Liver (tissue), 9 donors: Measurements from ENCODE around the gene SOX6. TPM values are rescaled to one million over a fixed set of nuclear protein-coding genes. Genes with fewer than 3 reads are reported as not detected.

Source experiments
- DNase-seq: peaks from one replicate; pipeline ENCODE4 v3.0.0-alpha.2; 2017; ENCODE audit warnings: low spot score
- H3K27ac ChIP-seq, 2 donors: one replicate each; pipeline ENCODE4 v1.7.0; 2013; ENCODE audit warnings: inconsistent platforms in 2 of 2, low read length in 2 of 2, control low read depth in 1 of 2, low read depth in 1 of 2, mild to moderate bottlenecking in 1 of 2
- H3K27me3 ChIP-seq, 4 donors: one replicate each; pipeline versions ENCODE4 v1.6.1 to v1.7.0; 2013; ENCODE audit warnings: low read length in 3 of 4, inconsistent platforms in 1 of 4, mild to moderate bottlenecking in 1 of 4, moderate library complexity in 1 of 4; ENCODE audit not compliant: control insufficient read depth in 4 of 4, insufficient read depth in 4 of 4
- H3K36me3 ChIP-seq, 4 donors: one replicate each; pipeline versions ENCODE4 v1.6.1 to v1.7.0; 2013; ENCODE audit warnings: low read length in 3 of 4, mild to moderate bottlenecking in 3 of 4, low read depth in 1 of 4, moderate library complexity in 1 of 4; ENCODE audit not compliant: control insufficient read depth in 4 of 4, insufficient read depth in 3 of 4
- H3K4me1 ChIP-seq, 4 donors: one replicate each; pipeline versions ENCODE4 v1.6.1 to v1.7.0; 2013; ENCODE audit warnings: low read length in 3 of 4, mild to moderate bottlenecking in 3 of 4, moderate library complexity in 1 of 4; ENCODE audit not compliant: control insufficient read depth in 4 of 4, insufficient read depth in 4 of 4
- H3K4me3 ChIP-seq, 3 donors: one replicate each; pipeline versions ENCODE4 v1.6.1 to v1.7.0; 2013; ENCODE audit warnings: low read length in 3 of 3, control low read depth in 1 of 3, low read depth in 1 of 3, mild to moderate bottlenecking in 1 of 3
- H3K9ac ChIP-seq, 2 donors: one replicate each; pipeline ENCODE4 v1.7.0; 2013; ENCODE audit warnings: low read length in 2 of 2, mild to moderate bottlenecking in 2 of 2, moderate library complexity in 2 of 2, control low read depth in 1 of 2, low read depth in 1 of 2
- H3K9me3 ChIP-seq, 4 donors: one replicate each; pipeline versions ENCODE4 v1.6.1 to v1.7.0; 2013; ENCODE audit warnings: low read length in 3 of 4; ENCODE audit not compliant: control insufficient read depth in 4 of 4
- EGR1 ChIP-seq, 2 donors: IDR thresholded peaks; 2 replicates each; pipeline ENCODE4 v1.6.1; 2016 to 2018; ENCODE audit warnings: antibody characterized with exemption in 2 of 2, low read depth in 2 of 2
- FOXA1 ChIP-seq: IDR thresholded peaks from 2 replicates; pipeline ENCODE4 v1.6.1; 2016; ENCODE audit warnings: antibody characterized with exemption
- FOXA2 ChIP-seq: IDR thresholded peaks from 2 replicates; pipeline ENCODE4 v1.6.1; 2016; ENCODE audit warnings: antibody characterized with exemption
- GABPA ChIP-seq, 2 donors: IDR thresholded peaks in 1 of 2; conservative IDR thresholded peaks in 1 of 2; 2 replicates each; pipeline ENCODE4 v1.6.1; 2016; ENCODE audit warnings: antibody characterized with exemption in 2 of 2, mild to moderate bottlenecking in 1 of 2, moderate library complexity in 1 of 2
- JUND ChIP-seq, 2 donors: IDR thresholded peaks; 2 replicates each; pipeline ENCODE4 v1.6.1; 2016; ENCODE audit warnings: antibody characterized with exemption in 2 of 2
- NR2F2 ChIP-seq: IDR thresholded peaks from 2 replicates; pipeline ENCODE4 v1.6.1; 2016; ENCODE audit warnings: antibody characterized with exemption
- RAD21 ChIP-seq, 2 donors: IDR thresholded peaks; 2 replicates each; pipeline ENCODE4 v1.6.1; 2016; ENCODE audit warnings: antibody characterized with exemption in 2 of 2, mild to moderate bottlenecking in 2 of 2
- RXRA ChIP-seq, 2 donors: IDR thresholded peaks; 2 replicates each; pipeline ENCODE4 v1.6.1; 2017 to 2018; ENCODE audit warnings: antibody characterized with exemption in 2 of 2, mild to moderate bottlenecking in 1 of 2
- TAF1 ChIP-seq: conservative IDR thresholded peaks from 2 replicates; pipeline ENCODE4 v1.6.1; 2016; ENCODE audit warnings: antibody characterized with exemption, mild to moderate bottlenecking
- YY1 ChIP-seq: IDR thresholded peaks from 2 replicates; pipeline ENCODE4 v1.6.1; 2016; ENCODE audit warnings: antibody characterized with exemption, mild to moderate bottlenecking
- WGBS: extraction: QIAGEN DNeasy Blood & Tissue Kit; methylation state at CpG from one replicate; pipeline ENCODE4 v1.1.7; 2013; 5-methylcytosine and 5-hydroxymethylcytosine counted together
- polyA plus RNA-seq, 2 donors: library from polyadenylated mRNA; stranded (reverse) in 1 of 2; unstranded in 1 of 2; fragments of 200-250 nt in 1 of 2; fragments of >200 nt in 1 of 2; fragmentation: Nextera tagmentation in 1 of 2; extraction: Ambion mirVana in 1 of 2; gene quantifications; one replicate each; pipeline versions ENCODE4 v1.2.1 to v1.2.3, GENCODE V29; 2013 to 2015
- total RNA-seq, 2 donors: library from RNA; depleted of rRNA; stranded (reverse); fragments of >200 nt; gene quantifications; one replicate each; pipeline ENCODE4 v1.2.3, GENCODE V29; 2014
- TF ChIP-seq, protein P1 (sequence below): IDR thresholded peaks from 2 replicates; pipeline ENCODE4 v1.6.1; 2016; ENCODE audit warnings: antibody characterized with exemption, mild to moderate bottlenecking
- TF ChIP-seq, protein P2 (sequence below): IDR thresholded peaks from 2 replicates; pipeline ENCODE4 v1.6.1; 2016; ENCODE audit warnings: antibody characterized with exemption
- TF ChIP-seq, protein P3 (sequence below): fragments of 150-350 bp; IDR thresholded peaks from 2 replicates; pipeline ENCODE4 v1.5.1; 2017; ENCODE audit warnings: improper control_type of control experiment, low read depth, low read length; ENCODE audit not compliant: missing input control
- TF ChIP-seq, protein P4 (sequence below): IDR thresholded peaks from 2 replicates; pipeline ENCODE4 v1.6.1; 2016; ENCODE audit warnings: antibody characterized with exemption
- donor health status: healthy.
- donor health status: healthy.
- donor health status: healthy.
- donor health status: healthy.
- donor health status: healthy.

SOX6 gene
- total and polyA plus RNA-seq, 4 donors = 2.4 to 111 (median 14.8) TPM

DNA sequence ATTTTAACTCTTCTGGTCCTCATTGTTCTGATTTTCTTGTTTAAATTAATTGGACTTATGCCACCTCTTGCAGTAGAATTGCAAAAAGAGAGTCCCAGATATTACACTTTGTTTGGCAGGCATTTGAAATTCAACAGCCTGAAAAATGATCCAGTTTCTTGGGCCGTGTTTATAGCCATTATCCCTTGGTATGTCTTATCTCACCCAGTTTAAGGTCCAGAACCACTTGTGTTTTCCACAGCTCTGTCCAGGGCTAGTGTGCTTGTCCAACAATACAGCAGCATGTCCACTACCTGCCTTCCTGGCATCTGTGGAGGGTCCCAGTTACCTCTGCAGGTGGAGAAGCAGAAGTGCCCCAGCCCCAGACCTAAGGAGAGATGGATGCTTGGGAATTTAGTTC lies 397.4 kb downstream of the SOX6 start (continued):
- TF ChIP-seq, protein P1, sequence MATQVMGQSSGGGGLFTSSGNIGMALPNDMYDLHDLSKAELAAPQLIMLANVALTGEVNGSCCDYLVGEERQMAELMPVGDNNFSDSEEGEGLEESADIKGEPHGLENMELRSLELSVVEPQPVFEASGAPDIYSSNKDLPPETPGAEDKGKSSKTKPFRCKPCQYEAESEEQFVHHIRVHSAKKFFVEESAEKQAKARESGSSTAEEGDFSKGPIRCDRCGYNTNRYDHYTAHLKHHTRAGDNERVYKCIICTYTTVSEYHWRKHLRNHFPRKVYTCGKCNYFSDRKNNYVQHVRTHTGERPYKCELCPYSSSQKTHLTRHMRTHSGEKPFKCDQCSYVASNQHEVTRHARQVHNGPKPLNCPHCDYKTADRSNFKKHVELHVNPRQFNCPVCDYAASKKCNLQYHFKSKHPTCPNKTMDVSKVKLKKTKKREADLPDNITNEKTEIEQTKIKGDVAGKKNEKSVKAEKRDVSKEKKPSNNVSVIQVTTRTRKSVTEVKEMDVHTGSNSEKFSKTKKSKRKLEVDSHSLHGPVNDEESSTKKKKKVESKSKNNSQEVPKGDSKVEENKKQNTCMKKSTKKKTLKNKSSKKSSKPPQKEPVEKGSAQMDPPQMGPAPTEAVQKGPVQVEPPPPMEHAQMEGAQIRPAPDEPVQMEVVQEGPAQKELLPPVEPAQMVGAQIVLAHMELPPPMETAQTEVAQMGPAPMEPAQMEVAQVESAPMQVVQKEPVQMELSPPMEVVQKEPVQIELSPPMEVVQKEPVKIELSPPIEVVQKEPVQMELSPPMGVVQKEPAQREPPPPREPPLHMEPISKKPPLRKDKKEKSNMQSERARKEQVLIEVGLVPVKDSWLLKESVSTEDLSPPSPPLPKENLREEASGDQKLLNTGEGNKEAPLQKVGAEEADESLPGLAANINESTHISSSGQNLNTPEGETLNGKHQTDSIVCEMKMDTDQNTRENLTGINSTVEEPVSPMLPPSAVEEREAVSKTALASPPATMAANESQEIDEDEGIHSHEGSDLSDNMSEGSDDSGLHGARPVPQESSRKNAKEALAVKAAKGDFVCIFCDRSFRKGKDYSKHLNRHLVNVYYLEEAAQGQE = no peak
- TF ChIP-seq TAF1 = no peak
- TF ChIP-seq FOXA2 = no peak

DNA sequence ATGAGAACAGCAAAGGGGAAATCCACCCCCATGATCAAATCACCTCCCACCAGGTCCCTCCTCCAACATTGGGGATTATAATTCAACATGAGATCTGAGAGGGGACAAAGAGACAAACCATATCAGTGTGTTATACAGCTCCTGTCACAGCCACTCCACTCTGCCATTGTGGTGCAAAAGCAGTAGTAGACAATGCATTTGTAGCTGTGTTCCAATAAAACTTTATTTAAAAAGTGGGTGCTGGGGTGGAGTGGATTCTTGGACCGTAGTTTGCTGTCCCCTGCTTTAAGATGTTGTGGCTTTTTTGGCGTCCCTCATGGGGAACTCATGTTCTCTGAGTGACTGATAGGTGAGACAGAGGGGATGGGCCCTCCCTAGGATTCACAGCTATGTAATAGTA lies 399.1 kb downstream of the SOX6 start:
- no peaks in the 10 kb centered on the region for H3K36me3 ChIP-seq
- H3K9ac ChIP-seq = no peak overlapping the region
- H3K4me3 ChIP-seq = no peak overlapping the region
- no peak for DNase-seq
- TF ChIP-seq, protein P2, sequence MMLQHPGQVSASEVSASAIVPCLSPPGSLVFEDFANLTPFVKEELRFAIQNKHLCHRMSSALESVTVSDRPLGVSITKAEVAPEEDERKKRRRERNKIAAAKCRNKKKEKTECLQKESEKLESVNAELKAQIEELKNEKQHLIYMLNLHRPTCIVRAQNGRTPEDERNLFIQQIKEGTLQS = no peak
- no peak for TF ChIP-seq EGR1 (IDR thresholded peaks at IDR 0.05; ENCODE audit: low read depth in 2 of 2)
- no peak for TF ChIP-seq FOXA1
- no peak for TF ChIP-seq GABPA (IDR thresholded peaks at IDR 0.05 in 1 of 2, conservative IDR thresholded peaks at IDR 0.05 in 1 of 2)
- TF ChIP-seq, protein P3, sequence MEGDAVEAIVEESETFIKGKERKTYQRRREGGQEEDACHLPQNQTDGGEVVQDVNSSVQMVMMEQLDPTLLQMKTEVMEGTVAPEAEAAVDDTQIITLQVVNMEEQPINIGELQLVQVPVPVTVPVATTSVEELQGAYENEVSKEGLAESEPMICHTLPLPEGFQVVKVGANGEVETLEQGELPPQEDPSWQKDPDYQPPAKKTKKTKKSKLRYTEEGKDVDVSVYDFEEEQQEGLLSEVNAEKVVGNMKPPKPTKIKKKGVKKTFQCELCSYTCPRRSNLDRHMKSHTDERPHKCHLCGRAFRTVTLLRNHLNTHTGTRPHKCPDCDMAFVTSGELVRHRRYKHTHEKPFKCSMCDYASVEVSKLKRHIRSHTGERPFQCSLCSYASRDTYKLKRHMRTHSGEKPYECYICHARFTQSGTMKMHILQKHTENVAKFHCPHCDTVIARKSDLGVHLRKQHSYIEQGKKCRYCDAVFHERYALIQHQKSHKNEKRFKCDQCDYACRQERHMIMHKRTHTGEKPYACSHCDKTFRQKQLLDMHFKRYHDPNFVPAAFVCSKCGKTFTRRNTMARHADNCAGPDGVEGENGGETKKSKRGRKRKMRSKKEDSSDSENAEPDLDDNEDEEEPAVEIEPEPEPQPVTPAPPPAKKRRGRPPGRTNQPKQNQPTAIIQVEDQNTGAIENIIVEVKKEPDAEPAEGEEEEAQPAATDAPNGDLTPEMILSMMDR = no peak
- TF ChIP-seq NR2F2 = no peak
- TF ChIP-seq RAD21 (IDR thresholded peaks at IDR 0.05) = no peak
- 95% methylated on average over 2 of the region's 2 CpGs for WGBS
- no peak overlapping the region for H3K27ac ChIP-seq
- no peaks in the 10 kb centered on the region for H3K9me3 ChIP-seq
- no peaks in the 10 kb centered on the region for H3K4me1 ChIP-seq
- no peaks in the 10 kb centered on the region for H3K27me3 ChIP-seq

DNA sequence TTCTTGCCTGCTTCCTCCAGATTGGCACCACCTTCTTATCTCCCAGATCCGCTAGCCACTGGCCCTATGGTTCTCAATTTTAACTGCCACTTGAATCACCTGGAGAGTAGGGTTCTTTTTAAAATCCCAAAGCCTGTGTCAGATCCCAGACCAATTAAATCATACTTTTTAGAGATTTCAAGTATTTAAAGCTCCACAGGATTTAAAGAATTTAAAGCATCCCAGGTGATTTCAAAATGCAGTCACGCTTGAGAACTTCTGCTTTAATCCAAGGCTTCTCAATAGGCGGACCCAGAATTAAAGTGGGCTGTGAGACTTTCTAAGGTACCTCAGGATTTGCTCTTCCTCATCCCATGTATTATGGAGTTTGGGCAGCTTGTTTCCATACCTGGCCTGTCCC lies 400.0 kb downstream of the SOX6 start:
- no peaks in the 10 kb centered on the region for H3K9me3 ChIP-seq
- WGBS = 95% methylated on average over 3 of the region's 3 CpGs
- no peaks in the 10 kb centered on the region for H3K4me1 ChIP-seq
- no peaks in the 10 kb centered on the region for H3K36me3 ChIP-seq
- no peak overlapping the region for H3K4me3 ChIP-seq
- H3K27me3 ChIP-seq = no peaks in the 10 kb centered on the region
- H3K27ac ChIP-seq = no peak overlapping the region
- no peak for DNase-seq
- no peak overlapping the region for H3K9ac ChIP-seq
- TF ChIP-seq, protein P2 = no peak
- TF ChIP-seq, protein P4, sequence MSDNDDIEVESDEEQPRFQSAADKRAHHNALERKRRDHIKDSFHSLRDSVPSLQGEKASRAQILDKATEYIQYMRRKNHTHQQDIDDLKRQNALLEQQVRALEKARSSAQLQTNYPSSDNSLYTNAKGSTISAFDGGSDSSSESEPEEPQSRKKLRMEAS = no peak
- no peak for TF ChIP-seq GABPA (IDR thresholded peaks at IDR 0.05 in 1 of 2, conservative IDR thresholded peaks at IDR 0.05 in 1 of 2)
- TF ChIP-seq RAD21 (IDR thresholded peaks at IDR 0.05) = no peak
- TF ChIP-seq, protein P1 = no peak
- TF ChIP-seq RXRA (IDR thresholded peaks at IDR 0.05) = no peak
- no peak for TF ChIP-seq TAF1
- TF ChIP-seq, protein P3 = no peak
- no peak for TF ChIP-seq YY1
- TF ChIP-seq FOXA2 = no peak
- no peak for TF ChIP-seq JUND (IDR thresholded peaks at IDR 0.05)
